Uterus (tissue), 4 donors: ENCODE measurements around the gene SLC22A23. TPM values are rescaled to one million over a fixed set of nuclear protein-coding genes. Genes with fewer than 3 reads are reported as not detected.

Source experiments
- DNase-seq, 2 donors: peaks; one replicate each; pipeline ENCODE4 v3.0.0-alpha.2; 2019 to 2020
- H3K27ac ChIP-seq, 2 donors: fragments of 200-600 bp; sonication (generic); 1 replicate in 1 of 2; 2 replicates in 1 of 2; pipeline ENCODE4 v1.5.1; 2016 to 2018
- H3K27me3 ChIP-seq, 2 donors: fragments of 200-600 bp; sonication (generic); one replicate each; pipeline ENCODE4 v1.5.1; 2018 to 2019; ENCODE audit warnings: control low read depth in 1 of 2
- H3K36me3 ChIP-seq, 2 donors: fragments of 200-600 bp; sonication (generic); one replicate each; pipeline ENCODE4 v1.5.1; 2019; ENCODE audit warnings: control low read depth in 1 of 2
- H3K4me1 ChIP-seq, 2 donors: fragments of 200-600 bp; sonication (generic); one replicate each; pipeline ENCODE4 v1.5.1; 2018 to 2019; ENCODE audit warnings: control low read depth in 1 of 2
- H3K4me3 ChIP-seq, 2 donors: fragments of 200-600 bp; sonication (generic); 1 replicate in 1 of 2; 2 replicates in 1 of 2; pipeline ENCODE4 v1.5.1; 2018 to 2019; ENCODE audit warnings: mild to moderate bottlenecking in 1 of 2
- H3K9me3 ChIP-seq, 2 donors: fragments of 200-600 bp; sonication (generic); one replicate each; pipeline ENCODE4 v1.5.1; 2019; ENCODE audit warnings: control low read depth in 1 of 2
- CTCF ChIP-seq, 4 experiments: fragments of 200-600 bp in 2 of 4; fragments of 450-650 bp in 2 of 4; sonication (generic) in 2 of 4; IDR thresholded peaks; one replicate each; pipeline ENCODE4 v1.5.1; 2016 to 2019; ENCODE audit warnings: antibody characterized with exemption in 4 of 4, mild to moderate bottlenecking in 2 of 4, moderate library complexity in 1 of 4
- POLR2A ChIP-seq, 2 donors: fragments of 450-650 bp; IDR thresholded peaks; one replicate each; pipeline ENCODE4 v1.6.1; 2016; ENCODE audit warnings: antibody characterized with exemption in 2 of 2, mild to moderate bottlenecking in 1 of 2, moderate library complexity in 1 of 2
- intact Hi-C: fragments of 100-400 bp; cut with DNase I; formaldehyde crosslinking; loops from one replicate; pipeline ENCODE4 v1.15.1; 2023; ENCODE audit warnings: low total_unique reads
- total RNA-seq, 4 donors: library from RNA; depleted of rRNA in 3 of 4; stranded (reverse); fragments of >200 nt in 3 of 4; gene quantifications; one replicate each; pipeline versions ENCODE4 v1.1.0 to v1.2.4, GENCODE V29; 2014 to 2023
- donor health status: DM: yes; HTN: yes; CAD: no.

The SLC22A23 gene
- total RNA-seq, 4 donors from 2014 or later: 5.4 to 27.6 (median 9.7) TPM

- intact Hi-C loops: no loop called here
- no peak for DNase-seq
- Histone ChIP-seq H3K4me3 (no peak overlapping the region), H3K27ac (no peak overlapping the region), H3K27me3 (no peaks in the 10 kb centered on the region), H3K4me1 (no peaks in the 10 kb centered on the region), H3K36me3 (no peaks in the 10 kb centered on the region), H3K9me3 (no peaks in the 10 kb centered on the region)
- no peak for TF ChIP-seq POLR2A (IDR thresholded peaks at IDR 0.05)
- TF ChIP-seq CTCF (IDR thresholded peaks at IDR 0.05): no peak
Observed at GRCh38 chr6:3240595-3240994, 216.3 kb downstream of the SLC22A23 start.

- intact Hi-C loops: no loop called here
- no peaks in the 10 kb centered on the region for H3K27me3 ChIP-seq
- DNase-seq: no peak
- TF ChIP-seq CTCF (IDR thresholded peaks at IDR 0.05): no peak
- TF ChIP-seq POLR2A (IDR thresholded peaks at IDR 0.05): no peak
- no peak overlapping the region for H3K4me3 ChIP-seq
- no peaks in the 10 kb centered on the region for H3K36me3 ChIP-seq
- H3K4me1 ChIP-seq: no peaks in the 10 kb centered on the region
- H3K27ac ChIP-seq: no peak overlapping the region
- H3K9me3 ChIP-seq: no peaks in the 10 kb centered on the region
Observed at GRCh38 chr6:3239110-3239830, 217.6 kb downstream of the SLC22A23 start.

- Histone ChIP-seq H3K4me3 (no peak overlapping the region), H3K4me1 (no peaks in the 10 kb centered on the region), H3K27ac (no peak overlapping the region), H3K27me3 (peaks cover 0 to under 1% of the 10 kb centered on the region in 2 donors), H3K9me3 (no peaks in the 10 kb centered on the region), H3K36me3 (no peaks in the 10 kb centered on the region)
- intact Hi-C loops: no loop called here
- TF ChIP-seq CTCF (IDR thresholded peaks at IDR 0.05) (no peak), POLR2A (IDR thresholded peaks at IDR 0.05) (no peak)
- DNase-seq: no peak
Observed at GRCh38 chr6:3237761-3238662, 218.8 kb downstream of the SLC22A23 start.

- no peak for TF ChIP-seq POLR2A (IDR thresholded peaks at IDR 0.05)
- TF ChIP-seq CTCF (IDR thresholded peaks at IDR 0.05): no peak
Observed at GRCh38 chr6:3236005-3236404, 220.8 kb downstream of the SLC22A23 start.

GRCh38 chr6:3235486-3235885 lies 221.4 kb downstream of the SLC22A23 start:
- TF ChIP-seq POLR2A (IDR thresholded peaks at IDR 0.05): no peak
- no peak for TF ChIP-seq CTCF (IDR thresholded peaks at IDR 0.05)
- DNase-seq: no peak
- H3K4me1 ChIP-seq: no peaks in the 10 kb centered on the region
- no peaks in the 10 kb centered on the region for H3K36me3 ChIP-seq
- H3K27me3 ChIP-seq: peaks cover 0 to 8% of the 10 kb centered on the region in 2 donors
- no peaks in the 10 kb centered on the region for H3K9me3 ChIP-seq
- H3K27ac ChIP-seq: no peak overlapping the region
- intact Hi-C loops: no loop called here
- no peak overlapping the region for H3K4me3 ChIP-seq

More at GRCh38 chr6:3236005-3236404, 220.8 kb downstream of the SLC22A23 start:
- H3K4me3 ChIP-seq: no peak overlapping the region
- H3K36me3 ChIP-seq: no peaks in the 10 kb centered on the region
- H3K27ac ChIP-seq: no peak overlapping the region
- H3K9me3 ChIP-seq: no peaks in the 10 kb centered on the region
- H3K27me3 ChIP-seq: peaks cover 0 to 8% of the 10 kb centered on the region in 2 donors
- DNase-seq: no peak
- intact Hi-C loops: no loop called here
- H3K4me1 ChIP-seq: no peaks in the 10 kb centered on the region
